Measurements from ENCODE around the gene MSL3B.

Gene MSL3B

GRCh38 chr2:233822101-233822771 lies 46.0 kb downstream of the MSL3B start:
- H3K27ac ChIP-seq: no peak overlapping the region
- no peaks in the 10 kb centered on the region for H3K9me3 ChIP-seq
- TF ChIP-seq, protein P1, sequence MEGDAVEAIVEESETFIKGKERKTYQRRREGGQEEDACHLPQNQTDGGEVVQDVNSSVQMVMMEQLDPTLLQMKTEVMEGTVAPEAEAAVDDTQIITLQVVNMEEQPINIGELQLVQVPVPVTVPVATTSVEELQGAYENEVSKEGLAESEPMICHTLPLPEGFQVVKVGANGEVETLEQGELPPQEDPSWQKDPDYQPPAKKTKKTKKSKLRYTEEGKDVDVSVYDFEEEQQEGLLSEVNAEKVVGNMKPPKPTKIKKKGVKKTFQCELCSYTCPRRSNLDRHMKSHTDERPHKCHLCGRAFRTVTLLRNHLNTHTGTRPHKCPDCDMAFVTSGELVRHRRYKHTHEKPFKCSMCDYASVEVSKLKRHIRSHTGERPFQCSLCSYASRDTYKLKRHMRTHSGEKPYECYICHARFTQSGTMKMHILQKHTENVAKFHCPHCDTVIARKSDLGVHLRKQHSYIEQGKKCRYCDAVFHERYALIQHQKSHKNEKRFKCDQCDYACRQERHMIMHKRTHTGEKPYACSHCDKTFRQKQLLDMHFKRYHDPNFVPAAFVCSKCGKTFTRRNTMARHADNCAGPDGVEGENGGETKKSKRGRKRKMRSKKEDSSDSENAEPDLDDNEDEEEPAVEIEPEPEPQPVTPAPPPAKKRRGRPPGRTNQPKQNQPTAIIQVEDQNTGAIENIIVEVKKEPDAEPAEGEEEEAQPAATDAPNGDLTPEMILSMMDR (IDR thresholded peaks at IDR 0.05): no peak
- no peaks in the 10 kb centered on the region for H3K36me3 ChIP-seq
- no peak for DNase-seq
- no peak overlapping the region for H3K4me3 ChIP-seq
- H3K4me1 ChIP-seq: no peaks in the 10 kb centered on the region
- intact Hi-C loops (cut with DNase I): no loop called here
- no peak overlapping the region for H3K9ac ChIP-seq (ENCODE audit: low read depth in 2 of 2, low read length in 2 of 2)
- no peaks in the 10 kb centered on the region for H3K27me3 ChIP-seq

DNA sequence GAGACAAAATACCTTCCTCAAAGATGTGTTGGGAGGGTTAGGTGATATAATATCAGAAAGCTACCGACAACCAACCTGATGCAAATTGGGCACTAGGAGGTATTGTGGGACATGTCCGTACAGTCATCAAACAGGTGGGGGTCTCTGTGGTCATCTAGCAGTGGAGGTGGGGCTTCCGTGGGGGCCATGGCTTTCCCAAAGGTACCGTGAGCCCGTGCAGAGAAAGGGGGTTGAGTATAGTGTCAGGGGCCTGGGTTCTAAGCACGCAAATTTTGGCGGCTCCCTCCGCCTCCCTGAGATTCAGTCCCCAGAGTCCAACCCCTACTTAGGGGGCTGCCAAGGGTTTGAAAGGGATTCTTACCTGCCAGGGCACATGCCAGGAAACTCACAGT lies 46.5 kb downstream of the MSL3B start:
- Histone ChIP-seq H3K27me3 (no peaks in the 10 kb centered on the region), H3K36me3 (no peaks in the 10 kb centered on the region), H3K27ac (no peak overlapping the region), H3K4me3 (no peak overlapping the region), H3K4me1 (no peaks in the 10 kb centered on the region), H3K9me3 (no peaks in the 10 kb centered on the region), H3K9ac (ENCODE audit: low read depth in 2 of 2, low read length in 2 of 2) (no peak overlapping the region)
- TF ChIP-seq, protein P1 (IDR thresholded peaks at IDR 0.05): no peak
- no peak for DNase-seq
- intact Hi-C loops (cut with DNase I): no loop called here

DNA sequence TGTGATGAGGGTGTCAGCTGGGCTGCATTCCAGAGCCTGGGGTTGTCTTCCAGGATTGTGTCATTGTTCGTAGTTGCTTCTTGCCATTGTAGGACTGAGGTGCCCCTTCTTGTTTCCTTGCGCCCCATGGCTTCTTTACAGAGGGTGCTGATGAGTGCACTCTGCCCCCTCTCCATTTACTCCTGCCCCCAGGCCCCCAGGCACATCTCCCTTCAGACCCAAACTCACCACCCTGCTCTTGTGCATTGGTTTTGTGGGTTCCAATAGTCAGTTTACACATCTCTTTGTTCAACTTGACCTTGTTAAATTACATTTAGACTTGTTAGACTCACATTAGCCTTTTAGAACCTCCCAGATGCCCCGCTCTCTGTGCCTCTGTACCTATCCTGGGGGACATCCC lies 47.0 kb downstream of the MSL3B start:
- Histone ChIP-seq H3K36me3 (no peaks in the 10 kb centered on the region), H3K9me3 (no peaks in the 10 kb centered on the region), H3K27me3 (no peaks in the 10 kb centered on the region), H3K9ac (ENCODE audit: low read depth in 2 of 2, low read length in 2 of 2) (no peak overlapping the region), H3K4me3 (no peak overlapping the region), H3K4me1 (no peaks in the 10 kb centered on the region), H3K27ac (no peak overlapping the region)
- DNase-seq: no peak
- intact Hi-C loops (cut with DNase I): no loop called here
- TF ChIP-seq, protein P1 (IDR thresholded peaks at IDR 0.05): no peak

GRCh38 chr2:233820774-233821105 lies 47.4 kb downstream of the MSL3B start:
- intact Hi-C loops (cut with DNase I): no loop called here
- Histone ChIP-seq H3K9me3 (no peaks in the 10 kb centered on the region), H3K9ac (ENCODE audit: low read depth in 2 of 2, low read length in 2 of 2) (no peak overlapping the region), H3K4me3 (no peak overlapping the region), H3K36me3 (no peaks in the 10 kb centered on the region), H3K27me3 (no peaks in the 10 kb centered on the region), H3K27ac (no peak overlapping the region), H3K4me1 (no peaks in the 10 kb centered on the region)
- TF ChIP-seq, protein P1 (IDR thresholded peaks at IDR 0.05): no peak
- no peak for DNase-seq

DNA sequence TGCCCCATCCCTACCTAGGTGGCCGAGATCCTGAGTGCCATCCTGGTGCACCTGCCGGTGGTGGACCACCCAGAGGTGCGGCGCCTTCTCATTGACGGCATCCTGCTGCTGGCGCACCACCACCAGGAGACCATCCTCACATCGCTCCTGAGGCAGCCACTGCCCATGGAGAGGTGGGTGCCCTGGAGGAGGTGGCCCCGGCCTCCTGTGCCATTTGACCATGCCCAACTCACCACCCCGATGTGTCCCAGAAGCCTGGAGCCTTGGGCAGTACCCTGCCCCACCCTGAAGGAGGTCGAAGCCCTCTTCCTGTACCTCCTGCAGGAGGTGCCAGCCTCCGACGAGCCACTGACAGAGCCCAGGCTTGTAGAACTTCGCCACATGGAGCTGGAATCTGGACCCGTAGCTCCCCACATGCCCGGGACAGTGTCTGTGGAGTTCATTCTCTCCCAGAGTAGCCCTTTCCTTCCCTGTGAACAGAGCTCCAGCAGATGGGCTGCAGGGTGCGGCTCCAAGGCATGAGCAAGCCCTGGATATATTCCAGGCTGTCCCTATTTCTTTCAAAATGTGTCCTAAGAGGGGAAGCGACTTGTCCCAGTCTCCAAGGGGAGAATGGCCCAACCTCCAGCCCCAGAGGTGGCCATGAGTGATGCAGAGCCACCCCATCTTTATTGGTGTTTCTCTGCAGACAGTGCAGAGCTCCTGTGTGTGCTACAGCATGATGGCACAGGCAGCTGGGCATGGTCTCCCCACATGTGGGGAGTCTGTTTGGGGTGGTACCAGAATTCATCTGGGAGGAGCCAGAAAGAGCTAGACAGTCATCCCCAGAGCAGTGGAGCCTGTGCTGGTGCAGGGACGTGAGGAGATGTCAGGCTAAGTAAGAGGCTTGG lies 48.1 kb downstream of the MSL3B start:
- TF ChIP-seq, protein P1 (IDR thresholded peaks at IDR 0.05): no peak
- DNase-seq: no peak
- intact Hi-C loops (cut with DNase I): no loop called here

More for the DNA sequence above, 48.1 kb downstream of the MSL3B start:
- no peaks in the 10 kb centered on the region for H3K4me1 ChIP-seq
- H3K4me3 ChIP-seq: no peak overlapping the region
- H3K9ac ChIP-seq (ENCODE audit: low read depth in 2 of 2, low read length in 2 of 2): no peak overlapping the region
- H3K36me3 ChIP-seq: no peaks in the 10 kb centered on the region
- no peaks in the 10 kb centered on the region for H3K9me3 ChIP-seq
- H3K27ac ChIP-seq: no peak overlapping the region
- H3K27me3 ChIP-seq: no peaks in the 10 kb centered on the region
